ENCODE measurements around the gene NYAP1.

NYAP1 gene

GRCh38 chr7:100486111-100486636, 2.4 kb downstream of the NYAP1 start:
- H3K4me3 ChIP-seq (ENCODE audit: control insufficient read depth, low read depth, low read length): no peak overlapping the region
- TF ChIP-seq CTCF (IDR thresholded peaks at IDR 0.05; ENCODE audit: control insufficient read depth, insufficient read depth, low read depth, low read length, missing control alignments): no peak
- no peak for DNase-seq (ENCODE audit: low read depth)

GRCh38 chr7:100486753-100487446, 3.2 kb downstream of the NYAP1 start:
- no peak for TF ChIP-seq CTCF (IDR thresholded peaks at IDR 0.05; ENCODE audit: control insufficient read depth, insufficient read depth, low read depth, low read length, missing control alignments)
- no peak overlapping the region for H3K4me3 ChIP-seq (ENCODE audit: control insufficient read depth, low read depth, low read length)
- DNase-seq (ENCODE audit: low read depth): no peak

GRCh38 chr7:100488333-100489095, 4.8 kb downstream of the NYAP1 start:
- DNase-seq (ENCODE audit: low read depth): no peak
- H3K4me3 ChIP-seq (ENCODE audit: control insufficient read depth, low read depth, low read length): no peak overlapping the region
- no peak for TF ChIP-seq CTCF (IDR thresholded peaks at IDR 0.05; ENCODE audit: control insufficient read depth, insufficient read depth, low read depth, low read length, missing control alignments)

GRCh38 chr7:100489121-100489520, 5.4 kb downstream of the NYAP1 start:
- DNase-seq (ENCODE audit: low read depth): no peak
- TF ChIP-seq CTCF (IDR thresholded peaks at IDR 0.05; ENCODE audit: control insufficient read depth, insufficient read depth, low read depth, low read length, missing control alignments): no peak
- H3K4me3 ChIP-seq (ENCODE audit: control insufficient read depth, low read depth, low read length): no peak overlapping the region

- DNase-seq (ENCODE audit: low read depth): no peak
- no peak overlapping the region for H3K4me3 ChIP-seq (ENCODE audit: control insufficient read depth, low read depth, low read length)
- no peak for TF ChIP-seq CTCF (IDR thresholded peaks at IDR 0.05; ENCODE audit: control insufficient read depth, insufficient read depth, low read depth, low read length, missing control alignments)
Observed at GRCh38 chr7:100489824-100490223, 6.1 kb downstream of the NYAP1 start.

DNA sequence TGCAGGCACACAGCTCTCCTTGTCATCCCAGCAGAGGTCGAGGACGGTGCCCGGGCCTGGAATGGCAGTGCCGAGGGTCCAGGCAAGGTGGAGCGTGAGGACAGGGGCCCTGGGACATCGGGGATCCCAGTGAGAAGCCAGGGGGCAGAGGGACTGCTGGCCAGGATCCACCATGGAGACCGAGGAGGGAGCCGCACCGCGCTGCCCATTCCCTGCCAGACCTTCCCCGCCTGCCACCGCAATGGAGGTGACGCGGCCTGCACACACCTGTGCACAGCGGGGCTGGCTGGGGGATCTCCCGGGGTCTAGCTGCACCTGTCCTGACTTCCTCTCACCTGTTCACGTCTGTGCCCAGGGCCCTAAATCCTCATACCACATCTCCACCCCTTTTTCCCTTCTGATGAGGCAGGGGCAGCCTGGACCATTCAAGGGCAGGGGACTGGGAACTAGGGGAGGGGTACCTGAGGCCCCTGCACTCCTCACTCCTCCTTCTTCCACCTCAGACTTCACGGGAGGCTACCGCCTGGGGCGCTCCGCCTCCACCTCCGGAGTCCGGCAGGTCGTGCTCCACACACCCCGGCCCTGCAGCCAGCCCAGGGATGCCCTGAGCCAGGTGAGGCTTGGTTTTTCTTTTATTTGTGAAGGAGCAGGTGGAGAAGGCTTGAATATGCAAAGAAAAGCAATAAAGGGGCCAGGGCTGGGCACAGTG, 6.9 kb downstream of the NYAP1 start:
- DNase-seq (ENCODE audit: low read depth): no peak
- H3K4me3 ChIP-seq (ENCODE audit: control insufficient read depth, low read depth, low read length): no peak overlapping the region
- no peak for TF ChIP-seq CTCF (IDR thresholded peaks at IDR 0.05; ENCODE audit: control insufficient read depth, insufficient read depth, low read depth, low read length, missing control alignments)

All from AG09309 (cell line).